GM23338 (cell line): ENCODE results near the gene PDZD8. TPM values are rescaled to one million over a fixed set of nuclear protein-coding genes. Genes with fewer than 3 reads are reported as not detected.

Source experiments
- ATAC-seq: fragments of 200-7000 bp; cut with Tn5 transposase; 3 replicates; pipeline ENCODE4 v1.9.1; 2020
- DNase-seq: peaks from one replicate; pipeline ENCODE4 v3.0.0-alpha.2; 2015; ENCODE audit warnings: low spot score
- H2AFZ ChIP-seq: fragments of 200-600 bp; sonication (generic); 2 replicates; pipeline ENCODE4 v1.8.0; 2016; ENCODE audit warnings: antibody characterized with exemption, mild to moderate bottlenecking, moderate library complexity
- H3F3A ChIP-seq: fragments of 200-600 bp; sonication (generic); replicated peaks from 2 replicates; pipeline ENCODE4 v1.8.0; 2017; ENCODE audit warnings: antibody characterized with exemption, mixed run types, low read depth
- H3K27ac ChIP-seq: fragments of 200-600 bp; sonication (generic); 2 replicates; pipeline ENCODE4 v1.6.1; 2016; ENCODE audit warnings: low read depth
- H3K27me3 ChIP-seq: fragments of 200-600 bp; sonication (generic); 2 replicates; pipeline ENCODE4 v1.8.0; 2016; ENCODE audit warnings: mild to moderate bottlenecking, mixed run types, moderate library complexity; ENCODE audit not compliant: insufficient read depth
- H3K36me3 ChIP-seq: fragments of 200-600 bp; sonication (generic); 2 replicates; pipeline ENCODE4 v1.8.0; 2016; ENCODE audit warnings: mild to moderate bottlenecking; ENCODE audit not compliant: insufficient read depth
- H3K4me1 ChIP-seq: fragments of 200-600 bp; sonication (generic); 2 replicates; pipeline ENCODE4 v1.8.0; 2016; ENCODE audit warnings: mild to moderate bottlenecking, moderate library complexity; ENCODE audit not compliant: insufficient read depth
- H3K4me2 ChIP-seq: fragments of 200-600 bp; sonication (generic); 2 replicates; pipeline ENCODE4 v1.7.1; 2017; ENCODE audit warnings: mixed run types
- H3K4me3 ChIP-seq: fragments of 200-600 bp; sonication (generic); 2 replicates; pipeline ENCODE4 v1.6.1; 2016; ENCODE audit warnings: mixed run types
- H3K79me2 ChIP-seq: fragments of 200-600 bp; sonication (generic); replicated peaks from 2 replicates; pipeline ENCODE4 v1.8.0; 2017; ENCODE audit warnings: mild to moderate bottlenecking; ENCODE audit not compliant: insufficient read depth
- H3K9me2 ChIP-seq: fragments of 200-600 bp; sonication (generic); 2 replicates; pipeline ENCODE4 v1.8.0; 2017; ENCODE audit not compliant: insufficient read depth
- H4K20me1 ChIP-seq: fragments of 200-600 bp; sonication (generic); replicated peaks from 2 replicates; pipeline ENCODE4 v1.8.0; 2017; ENCODE audit warnings: mild to moderate bottlenecking; ENCODE audit not compliant: insufficient read depth
- H3K27ac Mint-ChIP-seq: 2 replicates; pipeline ENCODE4 v1.8.0; 2020; ENCODE audit warnings: inconsistent platforms, mild to moderate bottlenecking, moderate library complexity, mixed read lengths
- H3K27me3 Mint-ChIP-seq: 3 replicates; pipeline ENCODE4 v1.8.0; 2022; ENCODE audit warnings: low read depth, mild to moderate bottlenecking, moderate library complexity, mixed read lengths, inconsistent platforms; ENCODE audit not compliant: insufficient read depth, poor library complexity
- H3K36me3 Mint-ChIP-seq: 3 replicates; pipeline ENCODE4 v1.8.0; 2021; ENCODE audit warnings: low read depth, mild to moderate bottlenecking, inconsistent platforms, moderate library complexity, mixed read lengths
- H3K4me1 Mint-ChIP-seq: 3 replicates; pipeline ENCODE4 v1.8.0; 2020; ENCODE audit warnings: mild to moderate bottlenecking, inconsistent platforms, mixed read lengths
- H3K4me3 Mint-ChIP-seq: 3 replicates; pipeline ENCODE4 v1.8.0; 2021; ENCODE audit warnings: moderate library complexity, mild to moderate bottlenecking, inconsistent platforms, mixed read lengths
- H3K9me3 Mint-ChIP-seq: 3 replicates; pipeline ENCODE4 v1.8.0; 2020; ENCODE audit warnings: moderate library complexity, mild to moderate bottlenecking, inconsistent platforms, mixed read lengths
- CREB1 ChIP-seq: fragments of 250-450 bp; sonication (Bioruptor Pico); IDR thresholded peaks from 2 replicates; pipeline ENCODE4 v1.5.0; 2020; ENCODE audit warnings: low read depth, mild to moderate bottlenecking, moderate library complexity
- CTCF ChIP-seq, 2 experiments: fragments of 200-600 bp in 1 of 2; sonication (generic) in 1 of 2; conservative IDR thresholded peaks; 2 replicates each; pipeline versions ENCODE4 v1.5.1 to v1.6.1; 2016 to 2017; ENCODE audit warnings: antibody characterized with exemption in 2 of 2, low read depth in 2 of 2, mild to moderate bottlenecking in 2 of 2, moderate library complexity in 1 of 2
- EZH2phosphoT487 ChIP-seq: fragments of 200-600 bp; sonication (generic); IDR thresholded peaks from one replicate; pipeline ENCODE4 v1.8.1; 2018; ENCODE audit warnings: antibody characterized with exemption; ENCODE audit not compliant: unreplicated experiment
- POLR2AphosphoS5 ChIP-seq: IDR thresholded peaks from 2 replicates; pipeline ENCODE4 v1.6.1; 2016; ENCODE audit warnings: antibody characterized with exemption, low read depth
- STAT1 ChIP-seq: IDR thresholded peaks from one replicate; pipeline ENCODE4 v1.6.1; 2016; ENCODE audit warnings: antibody characterized with exemption; ENCODE audit not compliant: unreplicated experiment
- ZNF331 ChIP-seq: fragments of 250-450 bp; sonication (Bioruptor Pico); IDR thresholded peaks from 2 replicates; pipeline ENCODE4 v1.5.0; 2020; ENCODE audit warnings: low read depth, mild to moderate bottlenecking, moderate library complexity
- ZNF462 ChIP-seq: fragments of 250-450 bp; sonication (Bioruptor Pico); IDR thresholded peaks from 2 replicates; pipeline ENCODE4 v1.5.0; 2020; ENCODE audit warnings: mild to moderate bottlenecking, moderate library complexity
- polyA plus RNA-seq: library from polyadenylated mRNA; unstranded; fragments of >200 nt; fragmentation: Nextera tagmentation; extraction: Ambion mirVana; gene quantifications from 2 replicates; pipeline ENCODE4 v1.2.1, GENCODE V29; 2016
- total RNA-seq: library from RNA; depleted of rRNA; stranded (reverse); fragments of >200 nt; shearing (Covaris generic); gene quantifications from 2 replicates; pipeline ENCODE4 v1.2.3, GENCODE V29; 2014

The PDZD8 gene
- total and polyA plus RNA-seq, 2 experiments from 2014 or later: 11.4 to 28.6 TPM

- TF ChIP-seq ZNF462 (no peak), EZH2phosphoT487 (no peak), STAT1 (no peak)
These were observed 110.5 kb downstream of the PDZD8 start (continued) for GRCh38 chr10:117264782-117265181.

- H3K4me3 ChIP-seq: no peak overlapping the region
- H3K36me3 ChIP-seq: no peaks in the 10 kb centered on the region
- Mint-ChIP-seq H3K36me3 (no peaks in the 10 kb centered on the region; the same call in 2 of the 3 replicates), H3K4me1 (peaks cover 19% of the 10 kb centered on the region), H3K4me3 (no peak overlapping the region), H3K27me3 (peaks cover 4% of the 10 kb centered on the region), H3K9me3 (no peaks in the 10 kb centered on the region), H3K27ac (no peak overlapping the region)
- no peaks in the 10 kb centered on the region for H3K27me3 ChIP-seq
- H3K79me2 ChIP-seq: no peaks in the 10 kb centered on the region
- H3K27ac ChIP-seq: no peak overlapping the region
- ATAC-seq: no peak
- no peak overlapping the region for H2AFZ ChIP-seq
- DNase-seq: no peak
- no peak overlapping the region for H3K4me2 ChIP-seq
- TF ChIP-seq CTCF (conservative IDR thresholded peaks at IDR 0.05; ENCODE audit: low read depth in 2 of 2) (no peak), CREB1 (CRISPR knock-in tag) (no peak), POLR2AphosphoS5 (no peak), EZH2phosphoT487 (no peak), ZNF331 (CRISPR knock-in tag) (no peak)
- no peaks in the 10 kb centered on the region for H3F3A ChIP-seq
- no peaks in the 10 kb centered on the region; the same call in 1 of the 2 replicates for H3K4me1 ChIP-seq
- no peaks in the 10 kb centered on the region for H3K9me2 ChIP-seq
- no peaks in the 10 kb centered on the region for H4K20me1 ChIP-seq
These were observed 112.3 kb downstream of the PDZD8 start for GRCh38 chr10:117262903-117263293.
